IPS-20b (cell line): ENCODE results near the gene UBR4.

Experiments used
- H3K27ac ChIP-seq: one replicate; pipeline ENCODE4 v1.5.1; 2013; ENCODE audit warnings: low read length
- H3K27me3 ChIP-seq: 2 replicates; pipeline ENCODE4 v1.6.1; 2013; ENCODE audit warnings: mild to moderate bottlenecking, low read length, inconsistent platforms; ENCODE audit not compliant: insufficient read depth
- H3K36me3 ChIP-seq: 2 replicates; pipeline ENCODE4 v1.6.1; 2013; ENCODE audit warnings: low read depth, mild to moderate bottlenecking, inconsistent platforms, low read length, moderate library complexity; ENCODE audit not compliant: insufficient read depth
- H3K4me1 ChIP-seq: 2 replicates; pipeline ENCODE4 v1.6.1; 2013; ENCODE audit warnings: mild to moderate bottlenecking, control low read depth, inconsistent platforms, low read length, moderate library complexity; ENCODE audit not compliant: insufficient read depth
- H3K4me3 ChIP-seq: 2 replicates; pipeline ENCODE4 v1.5.1; 2013; ENCODE audit warnings: mild to moderate bottlenecking, low read length, inconsistent platforms
- H3K9ac ChIP-seq: 2 replicates; pipeline ENCODE4 v1.6.1; 2013; ENCODE audit warnings: low read depth, mild to moderate bottlenecking, inconsistent platforms, low read length, moderate library complexity
- H3K9me3 ChIP-seq: 2 replicates; pipeline ENCODE4 v1.6.1; 2013; ENCODE audit warnings: mild to moderate bottlenecking, low read depth, low read length, inconsistent platforms; ENCODE audit not compliant: insufficient read depth

The UBR4 gene

DNA sequence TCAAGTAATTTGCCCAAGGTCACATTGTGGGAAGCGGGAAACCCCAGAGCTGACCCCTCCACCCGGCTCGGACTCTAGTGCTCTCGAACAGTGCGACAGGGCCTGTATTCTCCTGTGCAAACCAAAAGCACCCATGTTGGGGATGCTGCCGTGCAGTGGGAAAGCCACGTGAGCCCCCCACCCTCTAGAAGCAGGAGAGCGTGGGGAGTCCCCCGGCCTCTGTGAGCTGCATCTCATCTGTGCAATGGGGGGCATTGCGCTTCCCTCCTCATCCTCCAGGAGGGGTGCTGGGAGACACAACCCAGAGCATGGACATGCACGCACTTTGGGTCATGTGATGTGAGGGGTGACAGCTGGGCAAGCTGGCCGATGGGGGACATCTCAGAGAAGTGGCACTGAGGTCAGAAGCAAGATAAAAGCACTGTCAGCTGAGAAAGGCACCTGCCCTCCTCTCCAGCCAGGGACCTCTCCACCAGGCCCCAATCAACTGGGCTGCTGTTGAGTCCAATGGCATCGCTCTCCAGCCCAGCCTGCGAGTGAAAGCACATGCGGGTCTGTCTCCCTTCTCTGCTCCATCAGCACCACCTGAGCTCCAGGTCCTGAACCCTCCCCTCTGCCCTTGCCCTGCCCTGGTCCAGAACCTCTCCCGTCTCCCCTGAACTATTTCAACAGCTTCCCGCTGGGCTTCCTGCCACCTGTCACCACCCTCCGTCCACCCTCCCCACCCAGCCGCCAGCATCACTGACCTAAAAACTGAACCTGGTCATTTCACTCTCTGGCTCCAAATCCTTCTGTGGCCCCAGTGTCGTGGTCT, 177.2 kb downstream of the UBR4 start:
- Histone ChIP-seq H3K9ac (no peak overlapping the region), H3K4me3 (no peak overlapping the region), H3K36me3 (no peaks in the 10 kb centered on the region), H3K9me3 (no peaks in the 10 kb centered on the region), H3K27ac (no peak overlapping the region), H3K4me1 (no peaks in the 10 kb centered on the region; the same call in none of the 2 replicates), H3K27me3 (no peaks in the 10 kb centered on the region)

DNA sequence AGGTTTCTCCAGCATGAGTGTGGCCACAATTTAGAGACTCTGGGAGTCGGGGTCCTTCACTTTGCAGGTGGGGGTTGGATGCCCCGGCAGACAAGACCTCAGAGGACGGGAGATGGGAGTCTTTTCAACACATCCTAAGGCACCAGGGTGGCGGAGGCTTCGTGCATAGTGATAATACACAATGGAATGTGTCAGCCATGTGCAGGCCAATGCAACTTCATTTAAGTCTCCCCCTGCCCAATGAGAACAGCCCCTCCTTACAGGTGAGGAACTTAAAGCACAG, 177.7 kb downstream of the UBR4 start:
- H3K9me3 ChIP-seq = no peaks in the 10 kb centered on the region
- H3K4me3 ChIP-seq = no peak overlapping the region
- H3K9ac ChIP-seq = no peak overlapping the region
- no peaks in the 10 kb centered on the region; the same call in none of the 2 replicates for H3K4me1 ChIP-seq
- no peaks in the 10 kb centered on the region for H3K36me3 ChIP-seq
- H3K27me3 ChIP-seq = no peaks in the 10 kb centered on the region
- no peak overlapping the region for H3K27ac ChIP-seq

DNA sequence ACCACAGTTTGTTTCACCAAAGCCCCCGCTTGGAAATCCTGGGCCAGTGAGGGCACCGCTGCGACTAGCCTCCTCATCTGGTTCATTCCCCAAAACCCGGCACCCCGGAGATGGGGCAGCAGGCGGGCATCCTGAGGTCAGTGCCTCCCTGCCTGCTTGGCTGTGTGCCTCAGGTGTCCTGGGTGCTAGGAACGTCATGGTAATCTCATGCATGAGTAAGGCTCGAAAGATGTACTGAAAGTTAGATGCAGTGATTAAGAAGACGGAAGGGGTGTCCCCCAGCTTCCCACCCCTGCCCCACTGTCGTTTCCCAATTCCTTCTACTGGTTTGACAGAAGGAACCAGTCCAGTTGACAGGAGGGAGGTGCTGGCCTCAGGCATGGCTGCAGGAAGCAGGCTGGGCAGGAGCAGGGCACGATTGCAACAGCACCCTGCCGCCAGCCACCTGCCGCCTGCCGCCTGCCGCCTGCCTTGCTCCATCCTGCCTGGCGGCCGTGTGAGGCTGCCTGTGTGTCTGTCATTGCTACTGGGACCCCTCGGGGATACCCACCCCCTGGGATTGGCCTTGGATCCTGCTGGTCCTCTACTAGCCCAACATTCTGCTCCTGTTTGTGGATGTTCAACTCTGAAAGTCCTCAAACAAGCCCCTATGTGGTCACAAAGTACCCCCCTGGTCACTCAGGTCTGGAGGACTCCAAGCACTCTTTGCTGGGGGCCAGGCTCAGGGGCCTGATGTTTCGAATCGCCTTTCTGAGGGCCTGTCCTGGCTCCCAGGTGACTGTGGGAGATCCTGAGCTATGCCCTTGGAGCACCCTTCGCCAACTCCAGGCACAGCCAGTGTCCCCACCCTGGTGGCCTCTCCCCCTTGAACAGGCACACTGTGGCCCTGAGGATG, 180.6 kb downstream of the UBR4 start:
- Histone ChIP-seq H3K36me3 (no peaks in the 10 kb centered on the region), H3K27ac (no peak overlapping the region), H3K9ac (no peak overlapping the region), H3K27me3 (no peaks in the 10 kb centered on the region), H3K4me1 (no peaks in the 10 kb centered on the region; the same call in 1 of the 2 replicates), H3K4me3 (no peak overlapping the region), H3K9me3 (no peaks in the 10 kb centered on the region)

DNA sequence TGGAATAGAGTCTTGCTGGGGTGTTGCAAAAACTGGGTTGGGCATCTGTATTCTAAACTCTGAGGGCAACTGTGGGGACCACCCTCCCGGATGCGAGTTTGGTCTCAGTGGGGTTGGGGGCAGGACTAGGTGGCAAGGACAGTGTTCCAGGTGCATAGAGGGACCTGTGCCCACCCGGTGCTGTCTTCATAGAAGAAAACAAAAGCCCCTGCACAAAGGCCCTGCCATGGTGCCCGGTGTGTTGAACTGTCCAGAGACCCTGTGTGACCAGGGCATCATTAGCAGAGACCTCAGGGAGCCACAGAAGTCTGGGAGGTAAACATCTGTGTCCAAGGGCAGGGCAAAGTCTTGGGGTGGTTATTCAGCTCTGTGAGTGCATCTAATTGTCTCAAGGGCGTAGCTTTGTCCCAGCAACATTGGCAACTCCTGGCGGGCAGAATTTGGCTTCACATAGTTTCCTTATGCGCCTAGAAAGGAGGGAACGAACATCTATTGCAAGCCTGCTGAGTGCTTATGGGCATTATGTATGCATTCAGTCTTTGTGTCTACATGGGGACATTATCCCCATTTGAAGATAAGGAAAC, 181.4 kb downstream of the UBR4 start:
- Histone ChIP-seq H3K9ac (no peak overlapping the region), H3K4me3 (no peak overlapping the region), H3K27me3 (no peaks in the 10 kb centered on the region), H3K36me3 (no peaks in the 10 kb centered on the region), H3K9me3 (no peaks in the 10 kb centered on the region), H3K4me1 (no peaks in the 10 kb centered on the region; the same call in 1 of the 2 replicates), H3K27ac (no peak overlapping the region)

DNA sequence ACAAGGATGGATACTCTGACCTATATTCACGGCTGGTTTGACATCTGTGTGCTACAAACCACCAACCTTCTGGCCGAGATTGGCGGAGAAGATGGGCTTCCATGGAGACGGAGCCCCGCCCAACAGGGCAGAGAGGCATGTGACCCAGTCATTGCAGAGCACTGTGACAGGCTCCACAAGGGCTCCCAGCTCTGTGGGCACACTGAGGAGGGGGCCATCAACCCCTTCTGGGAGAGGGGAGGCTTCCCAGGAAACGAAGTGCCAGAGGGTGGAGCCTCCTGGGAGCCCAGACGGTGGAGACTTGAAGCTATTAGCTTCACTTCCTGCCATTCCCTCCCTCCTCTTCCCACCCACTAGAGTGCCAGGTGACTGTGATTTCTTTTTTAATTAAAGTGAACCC, 182.0 kb downstream of the UBR4 start:
- no peak overlapping the region; the same call in 1 of the 2 replicates for H3K4me3 ChIP-seq
- H3K9me3 ChIP-seq = no peaks in the 10 kb centered on the region
- no peaks in the 10 kb centered on the region for H3K27me3 ChIP-seq
- H3K27ac ChIP-seq = no peak overlapping the region
- no peaks in the 10 kb centered on the region for H3K36me3 ChIP-seq
- no peak overlapping the region for H3K9ac ChIP-seq
- no peaks in the 10 kb centered on the region; the same call in 1 of the 2 replicates for H3K4me1 ChIP-seq
